ENCODE results near the gene CBLN3.

Gene CBLN3

GRCh38 chr14:24411443-24412389 is 17.8 kb downstream of the CBLN3 start:
- Mint-ChIP-seq H3K36me3 (ENCODE audit: insufficient read depth) (no peaks in the 10 kb centered on the region), H3K27me3 (peaks cover 9 to 43% of the 10 kb centered on the region in 2 donors), H3K9me3 (no peaks in the 10 kb centered on the region), H3K4me1 (ENCODE audit: low read depth in 2 of 2) (no peaks in the 10 kb centered on the region), H3K27ac (peak overlapping the region in 1 of 2 donors; percentile 42), H3K4me3 (no peak overlapping the region)
- DNase-seq (peak in 1 of 3 experiments; percentile 16), ATAC-seq (replicated peaks) (peak; percentile 56)

- Mint-ChIP-seq H3K27me3 (peaks cover 8 to 47% of the 10 kb centered on the region in 2 donors), H3K36me3 (ENCODE audit: insufficient read depth) (no peaks in the 10 kb centered on the region), H3K9me3 (no peaks in the 10 kb centered on the region), H3K4me1 (ENCODE audit: low read depth in 2 of 2) (no peaks in the 10 kb centered on the region), H3K27ac (no peak overlapping the region), H3K4me3 (no peak overlapping the region)
- DNase-seq (no peak), ATAC-seq (replicated peaks) (no peak)
Measured at GRCh38 chr14:24409956-24410355, 19.5 kb downstream of the CBLN3 start.

- DNase-seq (no peak), ATAC-seq (replicated peaks) (no peak)
- no peaks in the 10 kb centered on the region for H3K9me3 Mint-ChIP-seq
- no peak overlapping the region for H3K4me3 Mint-ChIP-seq
- H3K27me3 Mint-ChIP-seq, result peaks cover 15 to 49% of the 10 kb centered on the region in 2 donors
- H3K27ac Mint-ChIP-seq, result no peak overlapping the region
- no peaks in the 10 kb centered on the region for H3K4me1 Mint-ChIP-seq (ENCODE audit: low read depth in 2 of 2)
- no peaks in the 10 kb centered on the region for H3K36me3 Mint-ChIP-seq (ENCODE audit: insufficient read depth)
Measured at GRCh38 chr14:24409192-24409591, 20.3 kb downstream of the CBLN3 start.

- Mint-ChIP-seq H3K36me3 (ENCODE audit: insufficient read depth) (no peaks in the 10 kb centered on the region), H3K4me1 (ENCODE audit: low read depth in 2 of 2) (no peaks in the 10 kb centered on the region), H3K4me3 (no peak overlapping the region), H3K27ac (no peak overlapping the region), H3K27me3 (peaks cover 19 to 53% of the 10 kb centered on the region in 2 donors), H3K9me3 (no peaks in the 10 kb centered on the region)
- ATAC-seq (replicated peaks), result no peak
- no peak for DNase-seq
Measured at GRCh38 chr14:24408764-24409163, 20.7 kb downstream of the CBLN3 start.

- no peaks in the 10 kb centered on the region for H3K36me3 Mint-ChIP-seq (ENCODE audit: insufficient read depth)
- no peak for ATAC-seq (replicated peaks)
Measured at GRCh38 chr14:24407608-24408325, 21.7 kb downstream of the CBLN3 start.

GRCh38 chr14:24406416-24406815 is 23.1 kb downstream of the CBLN3 start:
- Mint-ChIP-seq H3K36me3 (ENCODE audit: insufficient read depth) (no peaks in the 10 kb centered on the region), H3K27me3 (peaks cover 40 to 66% of the 10 kb centered on the region in 2 donors)
- no peak for DNase-seq

More at GRCh38 chr14:24407608-24408325, 21.7 kb downstream of the CBLN3 start:
- H3K9me3 Mint-ChIP-seq, result no peaks in the 10 kb centered on the region
- no peak for DNase-seq
- H3K27ac Mint-ChIP-seq, result no peak overlapping the region
- peaks cover 29 to 60% of the 10 kb centered on the region in 2 donors for H3K27me3 Mint-ChIP-seq
- H3K4me3 Mint-ChIP-seq, result no peak overlapping the region
- no peaks in the 10 kb centered on the region for H3K4me1 Mint-ChIP-seq (ENCODE audit: low read depth in 2 of 2)

GRCh38 chr14:24404814-24405213 is 24.7 kb downstream of the CBLN3 start:
- DNase-seq (no peak), ATAC-seq (replicated peaks) (no peak)
- H3K27me3 Mint-ChIP-seq, result peaks cover 50 to 81% of the 10 kb centered on the region in 2 donors
- H3K9me3 Mint-ChIP-seq, result no peaks in the 10 kb centered on the region
- no peak overlapping the region for H3K27ac Mint-ChIP-seq
- H3K4me1 Mint-ChIP-seq (ENCODE audit: low read depth in 2 of 2), result peaks cover 0 to 5% of the 10 kb centered on the region in 2 donors
- no peaks in the 10 kb centered on the region for H3K36me3 Mint-ChIP-seq (ENCODE audit: insufficient read depth)
- no peak overlapping the region for H3K4me3 Mint-ChIP-seq

More at GRCh38 chr14:24406416-24406815, 23.1 kb downstream of the CBLN3 start:
- Mint-ChIP-seq H3K9me3 (no peaks in the 10 kb centered on the region), H3K4me3 (no peak overlapping the region), H3K4me1 (ENCODE audit: low read depth in 2 of 2) (no peaks in the 10 kb centered on the region), H3K27ac (no peak overlapping the region)
- ATAC-seq (replicated peaks), result no peak

- ATAC-seq (replicated peaks) (no peak), DNase-seq (no peak)
- no peak overlapping the region for H3K27ac Mint-ChIP-seq
- H3K9me3 Mint-ChIP-seq, result no peaks in the 10 kb centered on the region
- peaks cover 4 to 12% of the 10 kb centered on the region in 2 donors for H3K4me1 Mint-ChIP-seq (ENCODE audit: low read depth in 2 of 2)
- H3K4me3 Mint-ChIP-seq, result no peak overlapping the region
- peaks cover 55 to 88% of the 10 kb centered on the region in 2 donors for H3K27me3 Mint-ChIP-seq
- H3K36me3 Mint-ChIP-seq (ENCODE audit: insufficient read depth), result no peaks in the 10 kb centered on the region
Measured at GRCh38 chr14:24403294-24403998, 26.0 kb downstream of the CBLN3 start.

GRCh38 chr14:24401810-24402702 is 27.4 kb downstream of the CBLN3 start:
- H3K27me3 Mint-ChIP-seq, result peaks cover 55 to 78% of the 10 kb centered on the region in 2 donors
- no peak overlapping the region for H3K27ac Mint-ChIP-seq

GRCh38 chr14:24399999-24400718 is 29.3 kb downstream of the CBLN3 start:
- Mint-ChIP-seq H3K27me3 (peaks cover 49 to 59% of the 10 kb centered on the region in 2 donors), H3K4me1 (ENCODE audit: low read depth in 2 of 2) (peaks cover 4 to 12% of the 10 kb centered on the region in 2 donors)

More at GRCh38 chr14:24401810-24402702, 27.4 kb downstream of the CBLN3 start:
- peaks cover 4 to 12% of the 10 kb centered on the region in 2 donors for H3K4me1 Mint-ChIP-seq (ENCODE audit: low read depth in 2 of 2)
- DNase-seq (no peak), ATAC-seq (replicated peaks) (no peak)
- no peaks in the 10 kb centered on the region for H3K9me3 Mint-ChIP-seq
- H3K4me3 Mint-ChIP-seq, result no peak overlapping the region
- H3K36me3 Mint-ChIP-seq (ENCODE audit: insufficient read depth), result no peaks in the 10 kb centered on the region

GRCh38 chr14:24399447-24399822 is 30.0 kb downstream of the CBLN3 start:
- peaks cover 4 to 12% of the 10 kb centered on the region in 2 donors for H3K4me1 Mint-ChIP-seq (ENCODE audit: low read depth in 2 of 2)
- ATAC-seq (replicated peaks) (no peak), DNase-seq (no peak)
- H3K27me3 Mint-ChIP-seq, result peaks cover 42 to 51% of the 10 kb centered on the region in 2 donors
- H3K36me3 Mint-ChIP-seq (ENCODE audit: insufficient read depth), result no peaks in the 10 kb centered on the region
- peak overlapping the region; percentile 77 to 83 for H3K4me3 Mint-ChIP-seq
- no peaks in the 10 kb centered on the region for H3K9me3 Mint-ChIP-seq
- peak overlapping the region in 1 of 2 donors; percentile 47 for H3K27ac Mint-ChIP-seq

More at GRCh38 chr14:24399999-24400718, 29.3 kb downstream of the CBLN3 start:
- Mint-ChIP-seq H3K36me3 (ENCODE audit: insufficient read depth) (no peaks in the 10 kb centered on the region), H3K4me3 (peak overlapping the region; percentile 77 to 83), H3K9me3 (no peaks in the 10 kb centered on the region), H3K27ac (peak overlapping the region in 1 of 2 donors; percentile 47)
- ATAC-seq (replicated peaks), result no peak
- no peak for DNase-seq
